ENCODE results near the gene TMEM19.
"Not testable (repeated sequence)": the region's sequence is repeated elsewhere in the genome, so short reads cannot be mapped to it uniquely, and the experiment has no call there.

Gene TMEM19

GRCh38 chr12:71691504-71692129 lies 5.7 kb downstream of the TMEM19 start:
- no peak for DNase-seq (ENCODE audit: low spot score)
- TF ChIP-seq, protein P1, sequence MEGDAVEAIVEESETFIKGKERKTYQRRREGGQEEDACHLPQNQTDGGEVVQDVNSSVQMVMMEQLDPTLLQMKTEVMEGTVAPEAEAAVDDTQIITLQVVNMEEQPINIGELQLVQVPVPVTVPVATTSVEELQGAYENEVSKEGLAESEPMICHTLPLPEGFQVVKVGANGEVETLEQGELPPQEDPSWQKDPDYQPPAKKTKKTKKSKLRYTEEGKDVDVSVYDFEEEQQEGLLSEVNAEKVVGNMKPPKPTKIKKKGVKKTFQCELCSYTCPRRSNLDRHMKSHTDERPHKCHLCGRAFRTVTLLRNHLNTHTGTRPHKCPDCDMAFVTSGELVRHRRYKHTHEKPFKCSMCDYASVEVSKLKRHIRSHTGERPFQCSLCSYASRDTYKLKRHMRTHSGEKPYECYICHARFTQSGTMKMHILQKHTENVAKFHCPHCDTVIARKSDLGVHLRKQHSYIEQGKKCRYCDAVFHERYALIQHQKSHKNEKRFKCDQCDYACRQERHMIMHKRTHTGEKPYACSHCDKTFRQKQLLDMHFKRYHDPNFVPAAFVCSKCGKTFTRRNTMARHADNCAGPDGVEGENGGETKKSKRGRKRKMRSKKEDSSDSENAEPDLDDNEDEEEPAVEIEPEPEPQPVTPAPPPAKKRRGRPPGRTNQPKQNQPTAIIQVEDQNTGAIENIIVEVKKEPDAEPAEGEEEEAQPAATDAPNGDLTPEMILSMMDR (IDR thresholded peaks at IDR 0.05; ENCODE audit: borderline replicate concordance, control extremely low read depth, extremely low read depth, insufficient read depth, missing control alignments): no peak
- in situ Hi-C loops (cut with MboI; ENCODE audit: low sequenced_read_pairs, unreplicated experiment): no loop called here

DNA sequence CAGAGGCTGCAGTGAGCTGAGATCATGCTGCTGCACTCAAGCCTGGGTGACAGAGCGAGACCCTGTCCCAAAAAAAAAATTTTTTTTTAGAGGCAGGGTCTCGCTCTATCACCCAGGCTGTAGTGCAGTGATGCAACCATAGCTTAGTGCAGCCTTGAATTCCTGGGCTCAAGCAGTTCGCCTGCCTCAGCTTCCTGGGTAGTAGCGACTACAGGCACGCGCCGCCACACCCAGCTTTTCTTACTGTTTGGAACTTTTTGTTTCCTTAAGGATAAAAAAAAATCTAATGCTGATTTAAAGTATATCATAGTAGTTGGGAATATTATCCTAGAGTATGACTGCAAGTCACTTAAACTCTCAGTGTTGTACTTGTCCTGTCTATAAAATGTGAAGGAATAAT lies 7.2 kb downstream of the TMEM19 start:
- TF ChIP-seq, protein P1 (IDR thresholded peaks at IDR 0.05; ENCODE audit: borderline replicate concordance, control extremely low read depth, extremely low read depth, insufficient read depth, missing control alignments): no peak
- in situ Hi-C loops (cut with MboI; ENCODE audit: low sequenced_read_pairs, unreplicated experiment): no loop called here
- DNase-seq (ENCODE audit: low spot score): no peak

- DNase-seq (ENCODE audit: low spot score); in situ Hi-C loops (cut with MboI; ENCODE audit: low sequenced_read_pairs, unreplicated experiment): not testable (repeated sequence)
These were observed 7.8 kb downstream of the TMEM19 start for GRCh38 chr12:71693651-71694050.

GRCh38 chr12:71694099-71694820 lies 8.4 kb downstream of the TMEM19 start:
- DNase-seq (ENCODE audit: low spot score): peak; percentile 52
- TF ChIP-seq, protein P1 (IDR thresholded peaks at IDR 0.05; ENCODE audit: borderline replicate concordance, control extremely low read depth, extremely low read depth, insufficient read depth, missing control alignments): no peak
- in situ Hi-C loops (cut with MboI; ENCODE audit: low sequenced_read_pairs, unreplicated experiment): no loop called here

DNA sequence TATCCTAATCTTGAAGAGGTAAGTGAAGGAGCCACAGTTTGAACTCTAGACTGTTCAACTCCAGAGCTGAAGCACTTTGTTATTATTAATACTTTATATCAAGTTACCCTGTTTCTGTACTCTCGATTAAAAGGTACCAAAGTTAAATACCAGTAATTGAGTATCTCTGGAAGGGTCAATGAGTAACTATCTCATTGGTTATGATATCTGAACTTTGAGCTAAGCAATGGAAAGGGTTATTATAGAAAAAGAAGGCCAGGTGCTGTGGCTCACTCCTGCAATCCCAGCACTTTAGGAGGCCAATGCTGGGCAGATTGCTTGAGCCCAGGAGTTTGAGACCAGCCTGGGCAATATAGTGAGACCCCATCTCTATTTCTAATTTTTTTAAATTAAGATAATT lies 9.9 kb downstream of the TMEM19 start:
- no peak for DNase-seq (ENCODE audit: low spot score)
- TF ChIP-seq, protein P1 (IDR thresholded peaks at IDR 0.05; ENCODE audit: borderline replicate concordance, control extremely low read depth, extremely low read depth, insufficient read depth, missing control alignments): no peak
- in situ Hi-C loops (cut with MboI; ENCODE audit: low sequenced_read_pairs, unreplicated experiment): no loop called here

GRCh38 chr12:71702181-71702580 lies 16.3 kb downstream of the TMEM19 start:
- in situ Hi-C loops (cut with MboI; ENCODE audit: low sequenced_read_pairs, unreplicated experiment); DNase-seq (ENCODE audit: low spot score): not testable (repeated sequence)

DNA sequence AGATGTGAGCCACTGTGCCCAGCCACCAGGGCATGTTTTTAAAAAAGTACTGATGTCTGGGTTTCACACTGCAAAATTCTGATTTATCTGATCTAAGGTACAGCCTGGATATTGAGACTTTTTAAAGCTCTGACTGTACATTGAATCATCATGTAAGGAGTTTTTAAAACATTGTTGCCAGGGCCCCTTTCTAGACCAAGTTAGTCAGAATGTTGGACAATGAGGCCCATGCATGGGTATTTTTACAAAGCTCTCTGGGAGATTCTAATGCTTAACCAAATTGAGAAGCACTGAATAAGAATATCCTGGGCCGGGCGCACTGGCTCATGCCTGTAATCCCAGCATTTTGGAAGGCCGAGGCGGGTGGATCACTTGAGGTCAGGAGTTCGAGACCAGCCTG lies 16.7 kb downstream of the TMEM19 start:
- no peak for DNase-seq (ENCODE audit: low spot score)
- in situ Hi-C loops (cut with MboI; ENCODE audit: low sequenced_read_pairs, unreplicated experiment): no loop called here

More for the DNA sequence above, 16.7 kb downstream of the TMEM19 start:
- TF ChIP-seq, protein P1 (IDR thresholded peaks at IDR 0.05; ENCODE audit: borderline replicate concordance, control extremely low read depth, extremely low read depth, insufficient read depth, missing control alignments): no peak
